A549 (cell line): ENCODE data around the gene MYLK4. TPM values are rescaled to one million over a fixed set of nuclear protein-coding genes. Genes with fewer than 3 reads are reported as not detected.

Experiments
- ATAC-seq, 2 experiments: fragments of 200-7000 bp in 1 of 2; fragments of >200 bp in 1 of 2; cut with Nextera tagmentation in 1 of 2; cut with Tn5 transposase in 1 of 2; 3 replicates each; pipeline versions ENCODE4 v1.8.0 to v1.9.1; 2018 to 2020; ENCODE audit warnings: mild to moderate bottlenecking in 1 of 2, moderate library complexity in 1 of 2
- CTCF ChIA-PET: fragments of 300-600 bp; sonication (Branson Sonifier 250); formaldehyde crosslinking; extraction: SDS; loops from one replicate; lab custom pipeline; 2021; ENCODE audit warnings: antibody characterized with exemption, inconsistent platforms; lab: Yijun Ruan, JAX
- POLR2A ChIA-PET: fragments of 350-600 bp; formaldehyde crosslinking; extraction: SDS; loops from one replicate; lab custom pipeline; 2021; ENCODE audit warnings: antibody characterized with exemption, inconsistent platforms; lab: Yijun Ruan, JAX
- DNase-seq, 2 experiments: peaks; one replicate each; pipeline versions ENCODE4 v3.0.0 to v3.0.0-alpha.2; 2011 to 2016; ENCODE audit warnings: low read depth in 1 of 2, low spot score in 1 of 2
- FAIRE-seq: peaks from 2 replicates; lab custom pipeline; 2011; peaks lifted over from hg19 to GRCh38; lab: Jason Lieb, UNC
- H3K27ac ChIP-seq, 2 experiments: fragments of >200 bp; sonication (Bioruptor Twin); formaldehyde crosslinking; 3 replicates each; pipeline ENCODE4 v1.5.1; 2016 to 2017
- H3K4me1 ChIP-seq: fragments of >200 bp; sonication (Bioruptor Twin); formaldehyde crosslinking; 3 replicates; pipeline ENCODE4 v1.6.1; 2016
- H3K4me2 ChIP-seq: fragments of >200 bp; sonication (Bioruptor Twin); formaldehyde crosslinking; 3 replicates; pipeline ENCODE4 v1.6.1; 2016
- H3K4me3 ChIP-seq: fragments of >200 bp; sonication (Bioruptor Twin); formaldehyde crosslinking; 3 replicates; pipeline ENCODE4 v1.5.1; 2016
- H3K9me3 ChIP-seq: fragments of >200 bp; sonication (Bioruptor Twin); formaldehyde crosslinking; 3 replicates; pipeline ENCODE4 v1.6.1; 2016
- ATOH8 ChIP-seq: fragments of 250-450 bp; sonication (Bioruptor Pico); IDR thresholded peaks from 2 replicates; pipeline ENCODE4 v1.5.0; 2020; ENCODE audit warnings: low read depth, mild to moderate bottlenecking, moderate library complexity
- BHLHE40 ChIP-seq: IDR thresholded peaks from 2 replicates; pipeline ENCODE4 v1.6.1; 2012; ENCODE audit warnings: low read depth, low read length, inconsistent platforms
- CBX2 ChIP-seq: fragments of 200-600 bp; sonication (generic); IDR thresholded peaks from 2 replicates; pipeline ENCODE4 v1.6.1; 2016; ENCODE audit warnings: low read depth, mild to moderate bottlenecking, borderline replicate concordance
- CEBPB ChIP-seq, 2 experiments: fragments of >200 bp in 1 of 2; sonication (Bioruptor Twin) in 1 of 2; formaldehyde crosslinking in 1 of 2; IDR thresholded peaks; 2 replicates each; pipeline ENCODE4 v1.6.1; 2012 to 2016
- CTCF ChIP-seq: fragments of >200 bp; sonication (Bioruptor Twin); formaldehyde crosslinking; IDR thresholded peaks from 3 replicates; pipeline ENCODE4 v1.5.1; 2016
- E2F6 ChIP-seq: IDR thresholded peaks from 2 replicates; pipeline ENCODE4 v1.6.1; 2012; ENCODE audit warnings: low read depth, borderline replicate concordance
- ELK1 ChIP-seq: fragments of 150-350 bp; IDR thresholded peaks from 2 replicates; pipeline ENCODE4 v1.6.1; 2014; ENCODE audit warnings: low read depth, mild to moderate bottlenecking, low read length
- ESRRA ChIP-seq: fragments of 150-350 bp; IDR thresholded peaks from 2 replicates; pipeline ENCODE4 v1.6.1; 2014; ENCODE audit warnings: mild to moderate bottlenecking, low read length, borderline replicate concordance
- FOSB ChIP-seq: fragments of 250-450 bp; sonication (Bioruptor Pico); IDR thresholded peaks from 2 replicates; pipeline ENCODE4 v1.5.0; 2020; ENCODE audit warnings: mild to moderate bottlenecking, moderate library complexity
- FOSL2 ChIP-seq, 2 experiments: fragments of 450-650 bp in 1 of 2; fragments of >200 bp in 1 of 2; sonication (Bioruptor Twin) in 1 of 2; formaldehyde crosslinking; IDR thresholded peaks; 2 replicates each; pipeline versions ENCODE4 v1.5.0 to v1.6.1; 2016 to 2020; ENCODE audit warnings: mild to moderate bottlenecking in 1 of 2, moderate library complexity in 1 of 2
- FOXS1 ChIP-seq: fragments of 250-450 bp; sonication (Bioruptor Pico); IDR thresholded peaks from 2 replicates; pipeline ENCODE4 v1.5.0; 2020; ENCODE audit warnings: mild to moderate bottlenecking, moderate library complexity
- GATA3 ChIP-seq: IDR thresholded peaks from 2 replicates; pipeline ENCODE4 v1.6.1; 2012; ENCODE audit warnings: borderline replicate concordance
- HEYL ChIP-seq: fragments of 250-450 bp; sonication (Bioruptor Pico); IDR thresholded peaks from 2 replicates; pipeline ENCODE4 v1.8.0; 2021; ENCODE audit warnings: mild to moderate bottlenecking, moderate library complexity
- JUN ChIP-seq, 2 experiments: fragments of >200 bp; sonication (Bioruptor Twin); formaldehyde crosslinking; IDR thresholded peaks; 2 replicates in 1 of 2; 3 replicates in 1 of 2; pipeline ENCODE4 v1.6.1; 2016 to 2017
- JUNB ChIP-seq: fragments of >200 bp; sonication (Bioruptor Twin); formaldehyde crosslinking; IDR thresholded peaks from 2 replicates; pipeline ENCODE4 v1.6.1; 2016
- KDM1A ChIP-seq: fragments of 200-600 bp; sonication (generic); IDR thresholded peaks from 2 replicates; pipeline ENCODE4 v1.6.1; 2016; ENCODE audit warnings: low read depth, mild to moderate bottlenecking
- MAZ ChIP-seq: fragments of 150-350 bp; IDR thresholded peaks from 2 replicates; pipeline ENCODE4 v1.6.1; 2014; ENCODE audit warnings: antibody characterized with exemption, low read depth, low read length, borderline replicate concordance
- NR3C1 ChIP-seq: fragments of >200 bp; sonication (Bioruptor Twin); formaldehyde crosslinking; IDR thresholded peaks from 3 replicates; pipeline ENCODE4 v1.6.1; 2017
- RAD21 ChIP-seq, 2 experiments: fragments of >200 bp in 1 of 2; sonication (Bioruptor Twin) in 1 of 2; formaldehyde crosslinking in 1 of 2; IDR thresholded peaks in 1 of 2; conservative IDR thresholded peaks in 1 of 2; 2 replicates in 1 of 2; 3 replicates in 1 of 2; pipeline ENCODE4 v1.6.1; 2012 to 2018; ENCODE audit warnings: inconsistent platforms in 1 of 2
- SREBF2 ChIP-seq: fragments of 450-650 bp; IDR thresholded peaks from 2 replicates; pipeline ENCODE4 v1.6.1; 2014; ENCODE audit warnings: mild to moderate bottlenecking, moderate library complexity
- TP53 ChIP-seq: fragments of 250-450 bp; sonication (Bioruptor Pico); IDR thresholded peaks from 2 replicates; pipeline ENCODE4 v1.5.0; 2021; ENCODE audit warnings: mild to moderate bottlenecking, moderate library complexity
- ZFP36 ChIP-seq: fragments of 450-650 bp; IDR thresholded peaks from 2 replicates; pipeline ENCODE4 v1.6.1; 2014; ENCODE audit warnings: borderline replicate concordance; ENCODE audit not compliant: partially characterized antibody
- WGBS: methylation state at CpG from one replicate; pipeline ENCODE4 v1.1.6; 2017; ENCODE audit errors: missing lambda C conversion rate; 5-methylcytosine and 5-hydroxymethylcytosine counted together
- polyA plus RNA-seq, 4 experiments: library from polyadenylated mRNA; depleted of rRNA in 3 of 4; stranded (reverse); fragments of >200 nt; fragmentation: RNase III in 1 of 4; extraction: RNeasy Plus Mini Kit Qiagen cat#74134 plus additional on column Dnase treatment in 1 of 4; gene quantifications; 2 replicates in 3 of 4; 3 replicates in 1 of 4; pipeline ENCODE4 v1.2.3, GENCODE V29; 2011 to 2017
- TF ChIP-seq, protein P1 (sequence below): fragments of 450-650 bp; IDR thresholded peaks from 2 replicates; pipeline ENCODE4 v1.6.1; 2014; ENCODE audit warnings: antibody characterized with exemption
- TF ChIP-seq, protein P2 (sequence below): IDR thresholded peaks from 2 replicates; pipeline ENCODE4 v1.6.1; 2012

Gene MYLK4
- polyA plus RNA-seq, 2 of the 4 experiments (the other 2 are of a cell fraction): 0.14 to 0.21 TPM

DNA sequence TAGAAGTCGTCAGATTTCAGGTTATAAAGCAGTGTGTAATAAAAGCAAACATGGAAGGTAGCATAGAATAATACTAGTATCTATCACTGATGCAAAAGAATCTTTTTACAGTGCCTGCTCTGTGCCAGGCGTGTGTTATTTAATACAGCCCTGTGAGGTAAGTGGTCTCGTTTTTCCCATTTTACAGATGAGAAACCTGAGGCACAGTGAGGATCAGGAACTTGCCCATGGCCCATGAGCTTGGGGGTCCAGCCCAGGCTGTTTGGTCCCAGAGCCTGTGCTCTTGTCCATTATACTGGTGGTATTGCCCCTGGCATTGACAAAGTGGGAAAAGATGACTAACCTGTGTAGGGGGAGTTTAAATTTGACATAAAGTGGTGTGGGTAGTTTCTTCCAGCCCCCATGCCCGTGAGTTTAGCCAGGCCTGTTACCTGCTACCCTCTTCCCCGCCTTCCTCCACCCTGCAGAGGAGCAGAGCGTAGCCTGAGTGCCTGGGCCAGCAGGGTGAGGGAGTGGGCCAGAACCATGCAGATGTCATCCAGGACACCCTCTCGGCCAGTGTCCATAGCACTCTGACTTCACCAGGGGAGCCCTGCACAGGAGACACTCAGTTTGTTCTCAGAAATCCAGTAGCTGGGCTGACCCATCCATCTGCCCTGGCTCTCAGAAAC, 31.1 kb upstream of the MYLK4 start:
- POLR2A ChIA-PET: interaction anchor here (0.8 to 1.3 kb wide), 3 partner anchors 16 to 17 kb away, joined by 3 read pairs; partner anchors contain the start of gene WRNIP1
- Histone ChIP-seq H3K4me2 (no peak overlapping the region), H3K9me3 (no peaks in the 10 kb centered on the region), H3K27ac (no peak overlapping the region), H3K4me3 (no peak overlapping the region), H3K4me1 (no peaks in the 10 kb centered on the region)
- WGBS: 93% methylated on average over 7 of the region's 7 CpGs
- no peak for DNase-seq
- TF ChIP-seq, protein P1, sequence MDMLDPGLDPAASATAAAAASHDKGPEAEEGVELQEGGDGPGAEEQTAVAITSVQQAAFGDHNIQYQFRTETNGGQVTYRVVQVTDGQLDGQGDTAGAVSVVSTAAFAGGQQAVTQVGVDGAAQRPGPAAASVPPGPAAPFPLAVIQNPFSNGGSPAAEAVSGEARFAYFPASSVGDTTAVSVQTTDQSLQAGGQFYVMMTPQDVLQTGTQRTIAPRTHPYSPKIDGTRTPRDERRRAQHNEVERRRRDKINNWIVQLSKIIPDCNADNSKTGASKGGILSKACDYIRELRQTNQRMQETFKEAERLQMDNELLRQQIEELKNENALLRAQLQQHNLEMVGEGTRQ: no peak
- TF ChIP-seq ATOH8 (CRISPR knock-in tag): no peak
- TF ChIP-seq JUN (IDR thresholded peaks at IDR 0.05): no peak
- TF ChIP-seq NR3C1: no peak
- no peak for TF ChIP-seq FOSB (CRISPR knock-in tag)
- TF ChIP-seq MAZ: no peak
- TF ChIP-seq GATA3: no peak
- TF ChIP-seq RAD21 (conservative IDR thresholded peaks at IDR 0.05 in 1 of 2, IDR thresholded peaks at IDR 0.05 in 1 of 2): no peak
- no peak for TF ChIP-seq JUNB
- TF ChIP-seq ZFP36: no peak
- TF ChIP-seq SREBF2: no peak
- no peak for TF ChIP-seq BHLHE40
- TF ChIP-seq E2F6: no peak
- no peak for TF ChIP-seq ELK1
- TF ChIP-seq FOSL2 (IDR thresholded peaks at IDR 0.05): no peak
- TF ChIP-seq FOSL2 (CRISPR knock-in tag; IDR thresholded peaks at IDR 0.05): no peak
- TF ChIP-seq CBX2: no peak
- no peak for TF ChIP-seq KDM1A
- ATAC-seq: no peak
- no peak for FAIRE-seq
- CTCF ChIA-PET: interaction anchor here (1.1 to 1.8 kb wide), 5 partner anchors 9 to 171 kb away, joined by 4 to 9 read pairs (median 5); partner anchors contain the start of gene WRNIP1

GRCh38 chr6:2780102-2780737, 29.5 kb upstream of the MYLK4 start:
- Histone ChIP-seq H3K9me3 (no peaks in the 10 kb centered on the region), H3K4me1 (no peaks in the 10 kb centered on the region), H3K27ac (no peak overlapping the region), H3K4me2 (no peak overlapping the region), H3K4me3 (no peak overlapping the region)
- TF ChIP-seq JUN (IDR thresholded peaks at IDR 0.05): no peak
- TF ChIP-seq CEBPB (IDR thresholded peaks at IDR 0.05): no peak
- no peak for TF ChIP-seq FOXS1 (CRISPR knock-in tag)
- TF ChIP-seq JUNB: no peak
- no peak for TF ChIP-seq TP53 (CRISPR knock-in tag)
- TF ChIP-seq, protein P2, sequence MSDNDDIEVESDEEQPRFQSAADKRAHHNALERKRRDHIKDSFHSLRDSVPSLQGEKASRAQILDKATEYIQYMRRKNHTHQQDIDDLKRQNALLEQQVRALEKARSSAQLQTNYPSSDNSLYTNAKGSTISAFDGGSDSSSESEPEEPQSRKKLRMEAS: no peak
- no peak for TF ChIP-seq HEYL (CRISPR knock-in tag)
- TF ChIP-seq ESRRA: no peak
- no peak for TF ChIP-seq RAD21 (conservative IDR thresholded peaks at IDR 0.05 in 1 of 2, IDR thresholded peaks at IDR 0.05 in 1 of 2)
- TF ChIP-seq CTCF: no peak
- FAIRE-seq (no peak), ATAC-seq (no peak), DNase-seq (no peak)
- POLR2A ChIA-PET: no interaction called here
- CTCF ChIA-PET: interaction anchor here (1.1 to 1.7 kb wide), 6 partner anchors 10 to 1225 kb away, joined by 3 to 4 read pairs (median 3); no protein-coding TSS in a partner anchor
- 89% methylated on average over 9 of the region's 9 CpGs for WGBS
